AG09319 (cell line): ENCODE measurements around the gene RTCA.
"Not testable (repeated sequence)": the region's sequence is repeated elsewhere in the genome, so short reads cannot be mapped to it uniquely, and the experiment has no call there.

ENCODE experiments used
- DNase-seq: peaks from one replicate; pipeline ENCODE4 v3.0.0-alpha.2; 2010; ENCODE audit warnings: low read depth; ENCODE audit errors: extremely low read depth
- TF ChIP-seq, protein P1 (sequence below): IDR thresholded peaks from 2 replicates; pipeline ENCODE4 v1.5.1; 2011; ENCODE audit warnings: low read depth, mild to moderate bottlenecking, inconsistent platforms, low read length, moderate library complexity

The RTCA gene

DNA sequence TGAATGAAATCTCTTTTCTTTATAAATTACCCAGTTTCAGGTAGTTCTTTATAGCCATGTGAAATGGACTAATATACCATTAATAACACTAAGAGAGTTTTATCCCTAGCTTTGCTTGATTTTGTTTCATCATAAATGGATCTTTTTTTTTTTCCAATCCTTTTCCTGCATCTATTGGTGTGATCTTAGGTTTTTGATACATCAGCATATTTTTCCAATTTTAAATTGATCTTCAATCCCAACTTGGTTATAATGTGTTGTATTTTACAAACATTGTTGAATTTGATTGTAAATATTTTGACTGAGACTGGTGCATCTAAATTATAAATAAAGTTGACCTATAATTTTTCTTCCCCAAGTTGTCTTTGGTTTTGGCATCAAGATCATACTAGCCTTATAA lies 4.3 kb upstream of the RTCA start:
- no peak for DNase-seq
- TF ChIP-seq, protein P1, sequence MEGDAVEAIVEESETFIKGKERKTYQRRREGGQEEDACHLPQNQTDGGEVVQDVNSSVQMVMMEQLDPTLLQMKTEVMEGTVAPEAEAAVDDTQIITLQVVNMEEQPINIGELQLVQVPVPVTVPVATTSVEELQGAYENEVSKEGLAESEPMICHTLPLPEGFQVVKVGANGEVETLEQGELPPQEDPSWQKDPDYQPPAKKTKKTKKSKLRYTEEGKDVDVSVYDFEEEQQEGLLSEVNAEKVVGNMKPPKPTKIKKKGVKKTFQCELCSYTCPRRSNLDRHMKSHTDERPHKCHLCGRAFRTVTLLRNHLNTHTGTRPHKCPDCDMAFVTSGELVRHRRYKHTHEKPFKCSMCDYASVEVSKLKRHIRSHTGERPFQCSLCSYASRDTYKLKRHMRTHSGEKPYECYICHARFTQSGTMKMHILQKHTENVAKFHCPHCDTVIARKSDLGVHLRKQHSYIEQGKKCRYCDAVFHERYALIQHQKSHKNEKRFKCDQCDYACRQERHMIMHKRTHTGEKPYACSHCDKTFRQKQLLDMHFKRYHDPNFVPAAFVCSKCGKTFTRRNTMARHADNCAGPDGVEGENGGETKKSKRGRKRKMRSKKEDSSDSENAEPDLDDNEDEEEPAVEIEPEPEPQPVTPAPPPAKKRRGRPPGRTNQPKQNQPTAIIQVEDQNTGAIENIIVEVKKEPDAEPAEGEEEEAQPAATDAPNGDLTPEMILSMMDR, result no peak

DNA sequence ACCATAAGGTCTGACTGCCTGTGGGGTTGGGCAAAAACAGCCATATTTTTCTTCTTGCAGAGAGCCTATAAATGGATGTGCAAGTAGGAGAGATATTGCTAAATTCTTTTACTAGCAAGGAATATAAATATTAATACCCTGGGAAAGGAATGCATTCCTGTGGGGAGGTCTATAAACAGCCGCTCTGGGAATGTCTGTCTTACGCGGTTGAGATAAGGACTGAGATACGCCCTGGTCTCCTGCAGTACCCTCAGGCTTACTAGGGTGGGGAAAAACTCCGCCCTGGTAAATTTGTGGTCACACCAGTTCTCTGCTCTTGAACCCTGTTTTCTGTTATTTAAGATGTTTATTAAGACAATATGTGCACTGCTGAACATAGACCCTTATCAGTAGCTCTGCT lies 1.9 kb upstream of the RTCA start:
- not testable (repeated sequence) for DNase-seq

DNA sequence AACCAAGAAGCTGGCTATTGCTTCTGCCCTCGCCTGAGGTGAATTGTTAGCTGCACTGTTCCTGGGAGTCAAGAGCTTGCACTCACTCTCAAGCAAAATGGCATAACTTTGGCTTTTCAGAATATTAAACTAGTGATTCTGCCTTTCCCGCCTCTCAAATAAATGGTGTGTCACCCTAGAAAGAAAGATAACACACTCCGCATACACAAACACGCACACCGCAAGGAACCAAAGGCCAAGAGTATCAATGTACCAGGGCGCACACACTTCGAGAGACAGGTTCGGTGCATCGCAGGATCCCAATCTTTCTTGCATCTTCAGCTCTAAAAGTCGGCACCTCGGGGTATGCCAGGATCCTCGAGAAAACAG lies 470 bp upstream of the RTCA start:
- no peak for DNase-seq
- TF ChIP-seq, protein P1, result no peak

DNA sequence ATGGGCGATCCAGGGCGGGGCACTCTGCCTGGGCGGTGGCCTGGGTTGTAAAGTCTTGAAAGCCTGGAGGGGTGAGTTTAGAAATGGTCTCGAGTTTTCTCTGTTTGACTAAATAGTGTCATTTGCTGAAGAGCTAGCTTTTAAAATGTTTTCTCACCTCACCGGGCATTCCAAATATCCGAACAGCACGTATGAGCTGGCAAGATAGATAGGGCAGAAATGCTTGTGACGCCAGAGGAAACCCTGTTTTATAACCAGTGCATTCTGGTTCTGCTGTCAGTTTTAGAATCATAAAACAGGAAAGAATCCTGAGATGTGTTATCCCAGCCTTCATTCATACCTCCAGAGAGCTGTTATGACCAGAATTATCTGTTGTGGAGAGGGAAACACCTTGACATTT lies 725 bp downstream of the RTCA start:
- TF ChIP-seq, protein P1, result no peak
- DNase-seq, result no peak

DNA sequence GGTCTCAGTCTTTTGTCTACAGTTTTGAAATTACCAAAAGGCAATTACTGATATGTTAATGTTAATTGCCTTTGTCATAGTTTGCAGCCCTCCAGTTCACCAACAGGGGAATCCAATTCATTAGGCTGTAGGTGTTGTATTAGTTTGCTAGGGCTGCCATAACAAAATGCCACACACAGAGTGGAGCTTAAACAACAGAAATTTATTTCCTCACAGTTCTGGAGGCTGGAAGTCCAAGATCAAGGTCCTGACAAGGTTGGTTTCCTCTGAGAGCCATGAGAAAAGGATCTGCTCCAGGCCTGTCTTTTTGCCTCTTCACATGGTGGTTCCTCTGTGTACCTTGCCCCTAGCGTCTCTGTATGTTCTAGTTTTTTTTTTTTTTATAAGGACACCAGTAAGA lies 1.3 kb downstream of the RTCA start:
- TF ChIP-seq, protein P1, result no peak
- no peak for DNase-seq

DNA sequence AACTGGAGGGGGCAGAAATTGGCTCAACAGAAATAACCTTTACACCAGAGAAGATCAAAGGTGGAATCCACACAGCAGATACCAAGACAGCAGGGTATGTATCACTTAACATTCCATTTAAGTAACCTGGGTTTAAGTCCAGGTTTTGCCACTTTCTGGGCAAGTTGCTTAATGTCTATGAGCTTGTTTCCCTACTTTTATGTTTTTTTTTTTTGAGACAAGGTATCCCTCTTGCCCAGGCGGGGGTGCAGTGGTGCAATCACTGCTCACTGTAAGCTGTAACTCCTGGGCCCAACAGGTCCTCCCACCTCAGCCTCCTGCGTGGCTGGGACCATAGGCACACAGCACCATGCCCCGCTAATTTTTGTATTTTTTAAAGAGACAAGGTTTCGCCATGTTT lies 2.2 kb downstream of the RTCA start:
- no peak for DNase-seq
- TF ChIP-seq, protein P1, result no peak

DNA sequence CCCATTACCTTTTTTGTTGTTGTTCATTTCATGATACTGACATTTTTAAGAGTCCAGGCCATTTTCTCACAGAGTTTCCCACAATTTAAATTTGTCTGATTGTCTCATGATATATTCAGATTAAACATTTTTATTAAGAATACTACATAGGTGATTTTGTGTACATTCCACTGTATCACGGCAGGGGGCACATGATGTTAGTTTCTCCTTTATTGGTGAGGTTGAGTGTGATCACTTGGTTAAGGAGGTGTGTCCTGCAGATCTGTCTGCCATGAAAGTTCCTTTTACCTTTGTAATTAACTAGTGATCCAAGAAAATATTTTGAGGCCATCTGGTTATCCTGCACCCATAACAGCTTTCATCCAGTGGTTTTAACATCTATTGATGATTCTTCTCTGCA lies 11.8 kb downstream of the RTCA start:
- TF ChIP-seq, protein P1, result no peak
- DNase-seq, result no peak

DNA sequence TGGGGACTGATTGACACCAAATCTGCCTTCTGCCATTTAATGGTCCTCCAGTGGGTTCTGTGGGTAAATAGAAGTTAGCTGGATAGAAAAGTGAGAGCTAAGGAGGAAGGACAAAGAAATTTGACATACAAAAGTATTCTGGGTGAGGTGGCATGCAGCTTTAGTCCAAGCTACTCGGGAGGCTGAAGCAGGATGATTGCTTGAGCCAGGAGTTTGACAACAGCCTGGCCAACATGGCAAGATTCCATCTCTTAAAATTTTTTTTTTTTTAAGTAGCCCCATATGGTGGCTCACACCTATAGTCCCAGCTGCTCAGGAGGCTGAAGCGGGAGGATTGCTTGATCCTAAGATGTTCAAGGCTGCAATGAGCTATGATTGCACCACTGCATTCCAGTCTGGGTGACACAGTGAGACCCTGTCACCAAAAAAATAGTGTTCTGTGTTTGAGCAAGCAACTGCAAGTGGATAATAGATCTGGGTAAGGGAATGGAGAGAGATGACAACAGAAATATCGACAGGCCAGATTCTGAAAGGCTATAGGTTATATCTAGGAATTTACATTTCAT lies 13.4 kb downstream of the RTCA start:
- DNase-seq, result no peak

More for the DNA sequence above, 13.4 kb downstream of the RTCA start:
- TF ChIP-seq, protein P1, result no peak
